HepG2 (cell line): ENCODE results near the gene HLF. TPM values are rescaled to one million over a fixed set of nuclear protein-coding genes. Genes with fewer than 3 reads are reported as not detected.
A peak's percentile ranks its signal among the peaks of the same experiment; 100 is the strongest.

Source experiments
- GATA4 ChIP-seq: sonication (generic); IDR thresholded peaks from 2 replicates; pipeline ENCODE4 v1.6.1; 2016; ENCODE audit warnings: antibody characterized with exemption, low read depth, borderline replicate concordance
- MED8 ChIP-seq: sonication (generic); formaldehyde crosslinking; IDR thresholded peaks from 2 replicates; pipeline ENCODE4 v1.8.1; 2023; ENCODE audit warnings: mild to moderate bottlenecking, missing genetic modification reagents; ENCODE audit not compliant: insufficient replicate concordance
- PBX2 ChIP-seq: IDR thresholded peaks from 2 replicates; pipeline ENCODE4 v1.6.1; 2016; ENCODE audit warnings: control low read depth
- SOX13 ChIP-seq, 3 experiments: fragments of 450-650 bp in 1 of 3; sonication (generic) in 1 of 3; formaldehyde crosslinking in 1 of 3; IDR thresholded peaks in 2 of 3; conservative IDR thresholded peaks in 1 of 3; 2 replicates each; pipeline versions ENCODE4 v1.5.0 to v1.6.1; 2016 to 2020; ENCODE audit warnings: antibody characterized with exemption in 1 of 3, mild to moderate bottlenecking in 1 of 3, missing compliant biosample characterization in 1 of 3, missing genetic modification reagents in 1 of 3, moderate library complexity in 1 of 3
- ZNF431 ChIP-seq: sonication (generic); formaldehyde crosslinking; IDR thresholded peaks from 2 replicates; pipeline ENCODE4 v1.9.0; 2022; ENCODE audit warnings: missing genetic modification reagents, low read depth, mild to moderate bottlenecking, borderline replicate concordance
- ZNF451 ChIP-seq: sonication (generic); formaldehyde crosslinking; IDR thresholded peaks from 2 replicates; pipeline ENCODE4 v1.5.0; 2020; ENCODE audit warnings: mild to moderate bottlenecking, missing genetic modification reagents
- ZNF530 ChIP-seq: sonication (generic); formaldehyde crosslinking; IDR thresholded peaks from 2 replicates; pipeline ENCODE4 v1.5.0; 2020; ENCODE audit warnings: low read depth, mild to moderate bottlenecking, missing genetic modification reagents
- ZNF558 ChIP-seq: sonication (generic); formaldehyde crosslinking; IDR thresholded peaks from 2 replicates; pipeline ENCODE4 v1.9.0; 2022; ENCODE audit warnings: mild to moderate bottlenecking, missing genetic modification reagents, borderline replicate concordance
- ZNF782 ChIP-seq: sonication (generic); formaldehyde crosslinking; IDR thresholded peaks from 2 replicates; pipeline ENCODE4 v1.4.0; 2020; ENCODE audit warnings: missing genetic modification reagents, mild to moderate bottlenecking, borderline replicate concordance
- polyA plus RNA-seq, 8 experiments: library from polyadenylated mRNA; depleted of rRNA in 3 of 8; stranded (reverse) in 7 of 8; unstranded in 1 of 8; fragments of >200 nt; fragmentation: Illumina TruSeq in 4 of 8; extraction: Trizol in 4 of 8; gene quantifications; 2 replicates each; pipeline versions ENCODE4 v1.2.1 to v1.2.3, GENCODE V29; 2011 to 2016; ENCODE audit warnings: low read depth in 4 of 8, missing spikeins in 1 of 8, mixed read lengths in 1 of 8; ENCODE audit not compliant: insufficient read depth in 1 of 8
- total RNA-seq, 5 experiments: library from RNA; depleted of rRNA; stranded (reverse); fragments of >200 nt; fragmentation: Illumina TruSeq; extraction: Trizol; gene quantifications; 2 replicates each; pipeline ENCODE4 v1.2.3, GENCODE V29; 2016; ENCODE audit warnings: low read depth in 1 of 5
- TF ChIP-seq, protein P1 (sequence below): sonication (generic); formaldehyde crosslinking; IDR thresholded peaks from 2 replicates; pipeline ENCODE4 v1.4.0; 2020; ENCODE audit warnings: mild to moderate bottlenecking, missing genetic modification reagents
- TF ChIP-seq, protein P2 (sequence below): sonication (generic); formaldehyde crosslinking; IDR thresholded peaks from 2 replicates; pipeline ENCODE4 v1.5.1; 2020; ENCODE audit warnings: mild to moderate bottlenecking, missing genetic modification reagents, moderate library complexity
- TF ChIP-seq, protein P3 (sequence below): sonication (generic); formaldehyde crosslinking; IDR thresholded peaks from 2 replicates; pipeline ENCODE4 v1.8.1; 2023; ENCODE audit warnings: mild to moderate bottlenecking, missing genetic modification reagents, borderline replicate concordance
- TF ChIP-seq, protein P4 (sequence below): sonication (generic); formaldehyde crosslinking; IDR thresholded peaks from 2 replicates; pipeline ENCODE4 v1.8.0; 2023; ENCODE audit warnings: mild to moderate bottlenecking, missing genetic modification reagents

The HLF gene
- total and polyA plus RNA-seq, 2 of the 13 experiments (the other 11 are each of a cell fraction or from before 2014, with no cell fraction given), result 202 to 346 TPM

DNA sequence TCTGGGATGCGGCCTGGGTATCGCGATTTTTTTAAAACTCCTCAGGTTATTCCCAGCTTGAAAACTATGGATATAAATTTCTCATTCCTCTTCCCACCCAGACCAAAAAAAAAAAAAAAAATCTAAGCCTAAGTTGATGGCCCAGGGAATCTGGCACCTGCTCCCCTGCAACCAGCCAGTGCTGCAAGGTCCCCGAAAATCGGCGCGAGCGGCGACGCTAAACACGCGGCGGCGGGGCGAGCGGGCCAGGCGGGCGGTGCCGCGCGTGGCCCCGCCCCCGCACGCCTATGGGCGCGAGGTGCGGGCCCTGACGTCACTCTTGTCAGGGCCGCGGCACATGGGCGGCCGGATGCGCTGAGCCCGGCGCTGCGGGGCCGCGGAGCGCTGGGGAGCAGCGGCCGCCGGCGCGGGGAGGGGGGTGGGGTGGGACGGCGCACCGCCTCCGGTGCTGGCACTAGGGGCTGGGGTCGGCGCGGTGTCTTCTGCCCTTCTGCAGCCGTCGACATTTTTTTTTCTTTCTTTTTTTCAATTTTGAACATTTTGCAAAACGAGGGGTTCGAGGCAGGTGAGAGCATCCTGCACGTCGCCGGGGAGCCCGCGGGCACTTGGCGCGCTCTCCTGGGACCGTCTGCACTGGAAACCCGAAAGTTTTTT is at the start of gene HLF (continued):
- TF ChIP-seq, protein P1, sequence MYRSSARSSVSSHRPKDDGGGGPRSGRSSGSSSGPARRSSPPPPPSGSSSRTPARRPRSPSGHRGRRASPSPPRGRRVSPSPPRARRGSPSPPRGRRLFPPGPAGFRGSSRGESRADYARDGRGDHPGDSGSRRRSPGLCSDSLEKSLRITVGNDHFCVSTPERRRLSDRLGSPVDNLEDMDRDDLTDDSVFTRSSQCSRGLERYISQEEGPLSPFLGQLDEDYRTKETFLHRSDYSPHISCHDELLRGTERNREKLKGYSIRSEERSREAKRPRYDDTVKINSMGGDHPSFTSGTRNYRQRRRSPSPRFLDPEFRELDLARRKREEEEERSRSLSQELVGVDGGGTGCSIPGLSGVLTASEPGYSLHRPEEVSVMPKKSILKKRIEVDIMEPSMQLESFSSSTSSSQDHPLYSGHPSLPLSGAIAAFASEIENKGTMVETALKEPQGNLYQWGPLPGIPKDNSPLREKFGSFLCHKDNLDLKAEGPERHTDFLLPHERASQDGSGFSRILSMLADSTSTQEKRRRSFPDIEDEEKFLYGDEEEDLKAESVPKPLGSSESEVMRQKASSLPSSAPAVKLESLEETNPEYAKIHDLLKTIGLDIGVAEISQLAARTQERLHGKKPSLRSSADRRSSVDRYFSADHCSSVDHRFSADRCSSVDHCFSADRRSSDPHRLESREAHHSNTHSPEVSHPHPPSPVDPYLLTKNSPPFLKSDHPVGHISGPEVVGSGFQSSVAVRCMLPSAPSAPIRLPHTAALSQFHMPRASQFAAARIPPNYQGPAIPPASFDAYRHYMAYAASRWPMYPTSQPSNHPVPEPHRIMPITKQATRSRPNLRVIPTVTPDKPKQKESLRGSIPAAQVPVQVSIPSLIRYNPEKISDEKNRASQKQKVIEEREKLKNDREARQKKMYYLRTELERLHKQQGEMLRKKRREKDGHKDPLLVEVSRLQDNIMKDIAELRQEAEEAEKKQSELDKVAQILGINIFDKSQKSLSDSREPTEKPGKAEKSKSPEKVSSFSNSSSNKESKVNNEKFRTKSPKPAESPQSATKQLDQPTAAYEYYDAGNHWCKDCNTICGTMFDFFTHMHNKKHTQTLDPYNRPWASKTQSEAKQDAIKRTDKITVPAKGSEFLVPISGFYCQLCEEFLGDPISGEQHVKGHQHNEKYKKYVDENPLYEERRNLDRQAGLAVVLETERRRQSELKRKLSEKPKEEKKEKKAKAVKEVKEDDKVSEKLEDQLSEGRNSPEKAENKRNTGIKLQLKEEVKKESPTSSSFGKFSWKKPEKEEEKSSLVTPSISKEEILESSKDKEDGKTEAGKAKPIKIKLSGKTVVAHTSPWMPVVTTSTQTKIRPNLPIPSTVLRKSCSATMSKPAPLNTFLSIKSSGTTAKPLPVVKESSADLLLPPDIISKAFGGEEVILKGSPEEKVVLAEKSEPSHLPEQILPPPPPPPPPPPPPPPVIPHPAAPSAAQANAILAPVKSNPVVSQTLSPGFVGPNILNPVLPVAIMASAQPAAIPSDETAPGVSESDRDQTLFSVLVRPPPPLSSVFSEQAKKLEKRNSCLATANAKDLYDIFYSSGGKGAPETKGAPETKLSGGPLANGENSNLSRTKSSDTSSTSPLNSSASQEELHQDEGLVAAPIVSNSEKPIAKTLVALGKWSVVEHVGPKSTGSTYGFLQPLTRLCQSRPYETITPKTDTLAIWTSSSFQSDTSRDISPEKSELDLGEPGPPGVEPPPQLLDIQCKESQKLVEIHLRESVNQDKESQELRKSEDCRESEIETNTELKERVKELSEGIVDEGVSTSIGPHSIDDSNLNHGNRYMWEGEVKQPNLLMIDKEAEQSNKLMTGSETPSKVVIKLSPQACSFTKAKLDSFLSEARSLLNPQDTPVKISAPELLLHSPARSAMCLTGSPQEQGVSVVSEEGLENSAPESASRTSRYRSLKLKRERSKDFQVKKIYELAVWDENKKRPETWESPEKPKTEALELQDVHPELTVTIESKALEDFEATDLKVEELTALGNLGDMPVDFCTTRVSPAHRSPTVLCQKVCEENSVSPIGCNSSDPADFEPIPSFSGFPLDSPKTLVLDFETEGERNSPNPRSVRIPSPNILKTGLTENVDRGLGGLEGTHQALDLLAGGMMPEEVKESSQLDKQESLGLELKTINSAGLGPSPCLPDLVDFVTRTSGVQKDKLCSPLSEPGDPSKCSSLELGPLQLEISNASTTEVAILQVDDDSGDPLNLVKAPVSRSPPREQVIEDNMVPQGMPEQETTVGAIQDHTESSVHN, result no peak
- TF ChIP-seq ZNF558 (CRISPR knock-in tag) (peak; percentile 83; the same call in 1 of the 2 replicates), ZNF431 (CRISPR knock-in tag) (peak; percentile 94), ZNF782 (CRISPR knock-in tag) (no peak), MED8 (no peak), GATA4 (no peak), ZNF530 (CRISPR knock-in tag) (no peak), SOX13 (IDR thresholded peaks at IDR 0.05) (no peak), SOX13 (CRISPR knock-in tag; conservative IDR thresholded peaks at IDR 0.05 in 1 of 2, IDR thresholded peaks at IDR 0.05 in 1 of 2) (no peak), PBX2 (CRISPR knock-in tag) (no peak), ZNF451 (peak; percentile 81; the same call in 1 of the 2 replicates)
- TF ChIP-seq, protein P2, sequence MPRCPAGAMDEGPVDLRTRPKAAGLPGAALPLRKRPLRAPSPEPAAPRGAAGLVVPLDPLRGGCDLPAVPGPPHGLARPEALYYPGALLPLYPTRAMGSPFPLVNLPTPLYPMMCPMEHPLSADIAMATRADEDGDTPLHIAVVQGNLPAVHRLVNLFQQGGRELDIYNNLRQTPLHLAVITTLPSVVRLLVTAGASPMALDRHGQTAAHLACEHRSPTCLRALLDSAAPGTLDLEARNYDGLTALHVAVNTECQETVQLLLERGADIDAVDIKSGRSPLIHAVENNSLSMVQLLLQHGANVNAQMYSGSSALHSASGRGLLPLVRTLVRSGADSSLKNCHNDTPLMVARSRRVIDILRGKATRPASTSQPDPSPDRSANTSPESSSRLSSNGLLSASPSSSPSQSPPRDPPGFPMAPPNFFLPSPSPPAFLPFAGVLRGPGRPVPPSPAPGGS (CRISPR knock-in tag), result peak; percentile 50; the same call in 1 of the 2 replicates
- TF ChIP-seq, protein P3, sequence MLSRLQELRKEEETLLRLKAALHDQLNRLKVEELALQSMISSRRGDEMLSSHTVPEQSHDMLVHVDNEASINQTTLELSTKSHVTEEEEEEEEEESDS (CRISPR knock-in tag), result 0 out of 2 replicates have a peak, but pooled peaks have one; percentile 55
- TF ChIP-seq, protein P4, sequence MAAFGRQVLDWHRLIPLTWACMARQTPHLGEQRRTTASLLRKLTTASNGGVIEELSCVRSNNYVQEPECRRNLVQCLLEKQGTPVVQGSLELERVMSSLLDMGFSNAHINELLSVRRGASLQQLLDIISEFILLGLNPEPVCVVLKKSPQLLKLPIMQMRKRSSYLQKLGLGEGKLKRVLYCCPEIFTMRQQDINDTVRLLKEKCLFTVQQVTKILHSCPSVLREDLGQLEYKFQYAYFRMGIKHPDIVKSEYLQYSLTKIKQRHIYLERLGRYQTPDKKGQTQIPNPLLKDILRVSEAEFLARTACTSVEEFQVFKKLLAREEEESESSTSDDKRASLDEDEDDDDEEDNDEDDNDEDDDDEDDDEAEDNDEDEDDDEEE, result 0 out of 2 replicates have a peak, but pooled peaks have one; percentile 43
